H9 (cell line): ENCODE measurements around the gene BRCA2. TPM values are rescaled to one million over a fixed set of nuclear protein-coding genes. Genes with fewer than 3 reads are reported as not detected.
A peak's percentile ranks its signal among the peaks of the same experiment; 100 is the strongest.

ENCODE experiments used
- DNase-seq: peaks from one replicate; pipeline ENCODE4 v3.0.0-alpha.2; 2017
- H2AFZ ChIP-seq: one replicate; pipeline ENCODE4 v1.6.1; 2013; ENCODE audit warnings: mild to moderate bottlenecking, low read length, control low read depth, moderate library complexity
- H2AK5ac ChIP-seq: 2 replicates; pipeline ENCODE4 v1.6.1; 2013; ENCODE audit warnings: low read length, control low read depth, mixed read lengths; ENCODE audit not compliant: insufficient read length
- H2BK120ac ChIP-seq: one replicate; pipeline ENCODE4 v1.6.1; 2013; ENCODE audit warnings: low read depth, mild to moderate bottlenecking, low read length, control low read depth, inconsistent platforms; ENCODE audit not compliant: poor library complexity, severe bottlenecking
- H2BK12ac ChIP-seq: 2 replicates; pipeline ENCODE4 v1.6.1; 2013; ENCODE audit warnings: low read length, control low read depth, mixed read lengths, low read depth; ENCODE audit not compliant: insufficient read length
- H2BK15ac ChIP-seq: 2 replicates; pipeline ENCODE4 v1.6.1; 2013; ENCODE audit warnings: low read depth, low read length, control low read depth
- H2BK20ac ChIP-seq: one replicate; pipeline ENCODE4 v1.6.1; 2013; ENCODE audit warnings: low read depth, mild to moderate bottlenecking, low read length, control low read depth, inconsistent platforms; ENCODE audit not compliant: poor library complexity, severe bottlenecking
- H2BK5ac ChIP-seq: 2 replicates; pipeline ENCODE4 v1.6.1; 2013; ENCODE audit warnings: low read length, control low read depth, mixed read lengths; ENCODE audit not compliant: insufficient read length
- H3K14ac ChIP-seq: 2 replicates; pipeline ENCODE4 v1.6.1; 2013; ENCODE audit warnings: low read length, control low read depth; ENCODE audit not compliant: insufficient read depth
- H3K18ac ChIP-seq: 2 replicates; pipeline ENCODE4 v1.6.1; 2013; ENCODE audit warnings: low read depth, mild to moderate bottlenecking, mixed read lengths, low read length, control low read depth; ENCODE audit not compliant: insufficient read length
- H3K23ac ChIP-seq: 2 replicates; pipeline ENCODE4 v1.6.1; 2013; ENCODE audit warnings: low read length, control low read depth, mixed read lengths, low read depth; ENCODE audit not compliant: insufficient read length
- H3K23me2 ChIP-seq: 2 replicates; pipeline ENCODE4 v1.6.1; 2013; ENCODE audit warnings: low read depth, mild to moderate bottlenecking, mixed read lengths, low read length, control low read depth; ENCODE audit not compliant: insufficient read length, poor library complexity, severe bottlenecking
- H3K27ac ChIP-seq: 2 replicates; pipeline ENCODE4 v1.5.1; 2013; ENCODE audit warnings: low read length, control low read depth, mixed read lengths, low read depth; ENCODE audit not compliant: insufficient read length
- H3K27me3 ChIP-seq: 2 replicates; pipeline ENCODE4 v1.6.1; 2013; ENCODE audit warnings: low read length, control low read depth, inconsistent platforms; ENCODE audit not compliant: insufficient read depth
- H3K4ac ChIP-seq: 2 replicates; pipeline ENCODE4 v1.6.1; 2013; ENCODE audit warnings: low read depth, mild to moderate bottlenecking, control low read depth, inconsistent platforms, low read length, moderate library complexity
- H3K4me1 ChIP-seq: 2 replicates; pipeline ENCODE4 v1.6.1; 2013; ENCODE audit warnings: low read length, control low read depth, inconsistent platforms; ENCODE audit not compliant: insufficient read depth
- H3K4me2 ChIP-seq: 2 replicates; pipeline ENCODE4 v1.6.1; 2013; ENCODE audit warnings: low read length, control low read depth, mixed read lengths; ENCODE audit not compliant: insufficient read length, insufficient read depth
- H3K56ac ChIP-seq: 2 replicates; pipeline ENCODE4 v1.6.1; 2013; ENCODE audit warnings: low read depth, mild to moderate bottlenecking, mixed read lengths, low read length, control low read depth; ENCODE audit not compliant: insufficient read length
- H3K79me1 ChIP-seq: 2 replicates; pipeline ENCODE4 v1.6.1; 2013; ENCODE audit warnings: low read depth, mild to moderate bottlenecking, moderate library complexity, low read length, control low read depth, inconsistent platforms; ENCODE audit not compliant: insufficient read depth, poor library complexity, severe bottlenecking
- H3K79me2 ChIP-seq: 2 replicates; pipeline ENCODE4 v1.6.1; 2013; ENCODE audit warnings: low read length, control low read depth, inconsistent platforms; ENCODE audit not compliant: insufficient read depth
- H3K9ac ChIP-seq: 2 replicates; pipeline ENCODE4 v1.6.1; 2013; ENCODE audit warnings: low read length, control low read depth, mixed read lengths; ENCODE audit not compliant: insufficient read length; ENCODE audit errors: extremely low read depth
- H3K9me3 ChIP-seq: one replicate; pipeline ENCODE4 v1.6.1; 2013; ENCODE audit warnings: low read depth, low read length, inconsistent platforms; ENCODE audit not compliant: control insufficient read depth
- H3T11ph ChIP-seq: one replicate; pipeline ENCODE4 v1.6.1; 2013; ENCODE audit warnings: mild to moderate bottlenecking, low read length, control low read depth, inconsistent platforms
- H4K20me1 ChIP-seq: one replicate; pipeline ENCODE4 v1.6.1; 2013; ENCODE audit not compliant: control insufficient read depth, insufficient read length, insufficient read depth
- H4K5ac ChIP-seq: 2 replicates; pipeline ENCODE4 v1.6.1; 2013; ENCODE audit warnings: low read depth, mild to moderate bottlenecking, mixed read lengths, low read length, control low read depth; ENCODE audit not compliant: insufficient read length
- H4K8ac ChIP-seq: replicated peaks from 2 replicates; pipeline ENCODE4 v1.6.1; 2013; ENCODE audit warnings: low read length, control low read depth, mixed read lengths, low read depth; ENCODE audit not compliant: insufficient read length
- H4K91ac ChIP-seq: 2 replicates; pipeline ENCODE4 v1.6.1; 2013; ENCODE audit warnings: low read depth, mild to moderate bottlenecking, moderate library complexity, mixed read lengths, low read length, control low read depth; ENCODE audit not compliant: insufficient read length
- H3K27ac Mint-ChIP-seq, 3 experiments: 2 replicates in 2 of 3; 3 replicates in 1 of 3; pipeline ENCODE4 v1.8.0; 2020 to 2021; ENCODE audit warnings: mixed read lengths in 3 of 3, mild to moderate bottlenecking in 1 of 3, moderate library complexity in 1 of 3
- H3K27me3 Mint-ChIP-seq: 2 replicates; pipeline ENCODE4 v1.8.0; 2021; ENCODE audit warnings: low read depth, mild to moderate bottlenecking, moderate library complexity, mixed read lengths
- H3K36me3 Mint-ChIP-seq, 3 experiments: 2 replicates in 2 of 3; 3 replicates in 1 of 3; pipeline ENCODE4 v1.8.0; 2020 to 2021; ENCODE audit warnings: low read depth in 3 of 3, mixed read lengths in 3 of 3; ENCODE audit not compliant: insufficient read depth in 1 of 3
- H3K4me1 Mint-ChIP-seq, 2 experiments: 2 replicates each; pipeline ENCODE4 v1.8.0; 2020; ENCODE audit warnings: mixed read lengths in 2 of 2
- H3K4me3 Mint-ChIP-seq, 2 experiments: 2 replicates in 1 of 2; 3 replicates in 1 of 2; pipeline ENCODE4 v1.8.0; 2020 to 2021; ENCODE audit warnings: mild to moderate bottlenecking in 2 of 2, mixed read lengths in 2 of 2, moderate library complexity in 1 of 2
- H3K9me3 Mint-ChIP-seq, 2 experiments: 2 replicates in 1 of 2; 3 replicates in 1 of 2; pipeline ENCODE4 v1.8.0; 2020; ENCODE audit warnings: mild to moderate bottlenecking in 2 of 2, mixed read lengths in 2 of 2, moderate library complexity in 1 of 2
- WGBS: extraction: QIAGEN DNeasy Blood & Tissue Kit; methylation state at CpG from one replicate; pipeline ENCODE4 v1.1.7; 2013; ENCODE audit warnings: missing lambda C conversion rate, low lambda C conversion rate, mixed read lengths; ENCODE audit not compliant: insufficient read length; ENCODE audit errors: extremely low coverage; 5-methylcytosine and 5-hydroxymethylcytosine counted together
- total RNA-seq: library from RNA; stranded (reverse); gene quantifications from 2 replicates; pipeline ENCODE4 v1.2.1, GENCODE V29; 2021
- TF ChIP-seq, protein P1 (sequence below): fragments of 200-600 bp; sonication (generic); conservative IDR thresholded peaks from 3 replicates; pipeline ENCODE4 v1.8.0; 2021; ENCODE audit warnings: antibody characterized with exemption, mild to moderate bottlenecking

BRCA2 gene
- total RNA-seq, 1 experiment from 2014 or later = 17.0 TPM

DNA sequence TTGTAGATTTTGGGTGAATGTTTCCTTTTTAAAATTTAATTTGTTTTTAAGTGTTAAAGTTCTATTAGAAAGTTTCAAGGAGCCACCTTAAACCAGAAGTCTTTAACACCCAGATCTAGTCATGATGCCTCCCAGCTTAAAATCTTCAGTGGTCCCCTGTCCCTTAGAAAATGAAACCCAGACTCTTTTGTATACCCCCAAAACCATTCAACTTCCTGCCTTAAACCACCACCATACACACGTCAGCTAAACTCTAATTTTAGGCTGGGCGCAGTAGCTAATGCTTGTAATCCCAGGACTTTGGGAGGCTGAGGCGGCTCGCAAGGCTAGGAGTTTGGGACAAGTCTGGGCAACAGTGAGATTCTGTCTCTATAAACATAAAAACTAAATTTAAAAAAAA is 74.7 kb downstream of the BRCA2 start:
- H2BK20ac ChIP-seq = no peak overlapping the region
- peaks cover 3 to 10% (median 6%) of the 10 kb centered on the region in 3 experiments; a peak in 6 of 7 replicates for H3K36me3 Mint-ChIP-seq

More for the DNA sequence above, 74.7 kb downstream of the BRCA2 start:
- TF ChIP-seq, protein P1, sequence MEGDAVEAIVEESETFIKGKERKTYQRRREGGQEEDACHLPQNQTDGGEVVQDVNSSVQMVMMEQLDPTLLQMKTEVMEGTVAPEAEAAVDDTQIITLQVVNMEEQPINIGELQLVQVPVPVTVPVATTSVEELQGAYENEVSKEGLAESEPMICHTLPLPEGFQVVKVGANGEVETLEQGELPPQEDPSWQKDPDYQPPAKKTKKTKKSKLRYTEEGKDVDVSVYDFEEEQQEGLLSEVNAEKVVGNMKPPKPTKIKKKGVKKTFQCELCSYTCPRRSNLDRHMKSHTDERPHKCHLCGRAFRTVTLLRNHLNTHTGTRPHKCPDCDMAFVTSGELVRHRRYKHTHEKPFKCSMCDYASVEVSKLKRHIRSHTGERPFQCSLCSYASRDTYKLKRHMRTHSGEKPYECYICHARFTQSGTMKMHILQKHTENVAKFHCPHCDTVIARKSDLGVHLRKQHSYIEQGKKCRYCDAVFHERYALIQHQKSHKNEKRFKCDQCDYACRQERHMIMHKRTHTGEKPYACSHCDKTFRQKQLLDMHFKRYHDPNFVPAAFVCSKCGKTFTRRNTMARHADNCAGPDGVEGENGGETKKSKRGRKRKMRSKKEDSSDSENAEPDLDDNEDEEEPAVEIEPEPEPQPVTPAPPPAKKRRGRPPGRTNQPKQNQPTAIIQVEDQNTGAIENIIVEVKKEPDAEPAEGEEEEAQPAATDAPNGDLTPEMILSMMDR = no peak
- H4K8ac ChIP-seq = no peak overlapping the region
- H3K23ac ChIP-seq = no peak overlapping the region
- no peaks in the 10 kb centered on the region for H3K23me2 ChIP-seq
- no peak overlapping the region for H2BK15ac ChIP-seq
- peaks cover 2% of the 10 kb centered on the region; the same call in 1 of the 2 replicates for H3K4me1 ChIP-seq
- WGBS = no CpG with 5 or more reads among the region's 4 CpGs
- no peaks in the 10 kb centered on the region for H3K79me1 ChIP-seq
- H3K4me2 ChIP-seq = no peak overlapping the region
- no peak overlapping the region for H2BK120ac ChIP-seq
- no peaks in the 10 kb centered on the region for H3K27me3 Mint-ChIP-seq
- H3K27ac ChIP-seq = no peak overlapping the region
- no peak overlapping the region for H3K4ac ChIP-seq
- no peaks in the 10 kb centered on the region for H3K9me3 Mint-ChIP-seq
- no peak overlapping the region for H3T11ph ChIP-seq
- peaks cover 11 to 15% of the 10 kb centered on the region in 2 experiments for H3K4me1 Mint-ChIP-seq
- H3K27ac Mint-ChIP-seq = peak overlapping the region in 2 of 3 experiments; percentile 18 to 74; a peak in 3 of 7 replicates
- no peak overlapping the region for H3K9ac ChIP-seq
- H3K14ac ChIP-seq = no peak overlapping the region
- no peak overlapping the region for H2AFZ ChIP-seq
- H3K18ac ChIP-seq = no peak overlapping the region
- H3K27me3 ChIP-seq = no peaks in the 10 kb centered on the region
- H4K91ac ChIP-seq = no peak overlapping the region
- no peak overlapping the region for H3K4me3 Mint-ChIP-seq
- H2BK5ac ChIP-seq = no peak overlapping the region
- H3K79me2 ChIP-seq = no peaks in the 10 kb centered on the region
- H3K9me3 ChIP-seq = no peaks in the 10 kb centered on the region
- no peaks in the 10 kb centered on the region for H4K20me1 ChIP-seq
- no peak overlapping the region for H4K5ac ChIP-seq
- H3K56ac ChIP-seq = no peak overlapping the region
- no peak overlapping the region for H2BK12ac ChIP-seq
- no peak for DNase-seq
- H2AK5ac ChIP-seq = no peak overlapping the region
